Subcutaneous adipose tissue (tissue), 4 donors: ENCODE measurements around the gene COL16A1. TPM values are rescaled to one million over a fixed set of nuclear protein-coding genes. Genes with fewer than 3 reads are reported as not detected.

ENCODE experiments used
- total RNA-seq, 4 donors: library from RNA; depleted of rRNA; stranded (reverse); fragments of >200 nt; gene quantifications; one replicate each; pipeline ENCODE4 v1.1.0, GENCODE V29; 2016
- TF ChIP-seq, protein P1 (sequence below): fragments of 450-650 bp; IDR thresholded peaks from one replicate; pipeline ENCODE4 v1.5.1; 2016; ENCODE audit warnings: low read depth, mild to moderate bottlenecking, control low read depth, antibody characterized with exemption, moderate library complexity

Gene COL16A1
- total RNA-seq, 4 donors from 2014 or later = 24.0 to 79.1 (median 55.0) TPM

DNA sequence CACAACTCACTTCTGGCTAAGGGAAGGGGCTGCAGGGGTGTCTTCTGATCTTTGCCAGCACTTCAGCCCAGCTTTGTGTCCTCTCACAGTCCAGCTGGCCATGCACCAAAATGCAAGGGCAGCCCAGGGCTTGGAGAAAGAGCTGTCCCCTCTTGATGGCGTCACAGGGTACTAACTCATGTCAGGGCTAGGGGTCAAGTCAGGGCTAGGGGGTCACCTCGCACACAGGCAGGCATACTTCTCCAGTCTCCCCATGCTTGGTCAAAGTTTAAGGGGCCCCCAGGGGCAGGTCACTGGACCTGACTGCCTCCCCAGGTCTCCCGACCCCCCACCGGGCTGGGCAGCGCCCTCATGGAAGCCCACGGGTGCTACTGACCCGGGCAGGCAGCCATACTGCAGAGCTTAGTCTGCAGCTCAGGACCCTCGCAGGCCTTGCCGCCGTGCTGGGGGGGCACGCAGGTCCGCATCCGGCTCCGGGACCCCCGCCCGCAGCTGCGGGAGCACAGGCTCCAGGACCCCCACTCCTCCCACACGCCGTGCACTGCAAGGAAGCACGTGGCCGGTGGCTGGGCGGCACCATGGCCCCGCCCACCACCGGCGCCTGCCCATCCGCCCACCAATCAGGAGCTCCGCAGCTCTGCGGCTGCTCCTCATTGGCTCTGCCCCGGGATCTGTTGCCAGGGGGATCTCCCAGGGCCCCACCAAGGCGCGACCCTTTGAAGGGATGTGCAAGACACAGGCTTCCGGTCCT is 38.8 kb upstream of the COL16A1 start:
- TF ChIP-seq, protein P1, sequence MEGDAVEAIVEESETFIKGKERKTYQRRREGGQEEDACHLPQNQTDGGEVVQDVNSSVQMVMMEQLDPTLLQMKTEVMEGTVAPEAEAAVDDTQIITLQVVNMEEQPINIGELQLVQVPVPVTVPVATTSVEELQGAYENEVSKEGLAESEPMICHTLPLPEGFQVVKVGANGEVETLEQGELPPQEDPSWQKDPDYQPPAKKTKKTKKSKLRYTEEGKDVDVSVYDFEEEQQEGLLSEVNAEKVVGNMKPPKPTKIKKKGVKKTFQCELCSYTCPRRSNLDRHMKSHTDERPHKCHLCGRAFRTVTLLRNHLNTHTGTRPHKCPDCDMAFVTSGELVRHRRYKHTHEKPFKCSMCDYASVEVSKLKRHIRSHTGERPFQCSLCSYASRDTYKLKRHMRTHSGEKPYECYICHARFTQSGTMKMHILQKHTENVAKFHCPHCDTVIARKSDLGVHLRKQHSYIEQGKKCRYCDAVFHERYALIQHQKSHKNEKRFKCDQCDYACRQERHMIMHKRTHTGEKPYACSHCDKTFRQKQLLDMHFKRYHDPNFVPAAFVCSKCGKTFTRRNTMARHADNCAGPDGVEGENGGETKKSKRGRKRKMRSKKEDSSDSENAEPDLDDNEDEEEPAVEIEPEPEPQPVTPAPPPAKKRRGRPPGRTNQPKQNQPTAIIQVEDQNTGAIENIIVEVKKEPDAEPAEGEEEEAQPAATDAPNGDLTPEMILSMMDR = no peak

DNA sequence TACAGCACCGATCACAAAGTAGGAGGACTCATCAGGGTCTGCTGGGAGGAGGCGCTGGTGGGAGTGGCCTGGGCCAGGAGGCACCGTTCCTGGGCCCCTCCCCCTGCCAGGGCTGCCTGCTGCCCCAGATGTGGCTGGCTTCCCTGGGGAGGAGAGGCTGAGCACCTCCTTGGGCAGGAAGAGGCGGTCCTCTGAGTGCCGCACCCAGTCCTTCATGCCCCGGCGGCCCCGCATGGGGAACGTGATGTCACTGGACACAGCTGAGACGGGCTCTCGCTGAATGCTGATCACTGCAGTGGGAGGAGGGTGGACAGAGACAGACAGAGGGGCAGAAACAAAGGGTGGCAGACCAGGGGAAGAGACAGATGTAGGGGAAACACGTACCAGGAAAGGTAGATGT is 35.5 kb upstream of the COL16A1 start:
- TF ChIP-seq, protein P1 = no peak

DNA sequence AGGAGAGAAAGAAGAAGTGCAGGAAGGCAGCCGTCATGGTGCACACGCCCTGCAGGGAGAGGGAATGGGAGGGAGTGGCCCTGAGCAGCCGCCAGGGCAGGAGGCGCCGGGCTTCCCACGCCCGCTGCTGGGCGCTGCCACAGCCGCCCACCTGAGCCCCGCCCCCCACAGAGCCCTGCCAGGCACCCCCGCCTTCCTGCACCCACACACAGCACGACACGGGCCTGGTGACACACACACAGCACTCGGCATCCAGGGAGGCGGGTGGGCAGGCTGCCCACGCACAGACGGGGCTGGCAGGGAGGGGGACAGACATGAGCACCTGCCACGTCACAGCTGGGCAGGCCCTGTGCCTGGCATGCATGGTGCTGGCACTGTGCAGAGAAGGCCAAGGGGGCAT is 32.9 kb upstream of the COL16A1 start:
- TF ChIP-seq, protein P1 = no peak

DNA sequence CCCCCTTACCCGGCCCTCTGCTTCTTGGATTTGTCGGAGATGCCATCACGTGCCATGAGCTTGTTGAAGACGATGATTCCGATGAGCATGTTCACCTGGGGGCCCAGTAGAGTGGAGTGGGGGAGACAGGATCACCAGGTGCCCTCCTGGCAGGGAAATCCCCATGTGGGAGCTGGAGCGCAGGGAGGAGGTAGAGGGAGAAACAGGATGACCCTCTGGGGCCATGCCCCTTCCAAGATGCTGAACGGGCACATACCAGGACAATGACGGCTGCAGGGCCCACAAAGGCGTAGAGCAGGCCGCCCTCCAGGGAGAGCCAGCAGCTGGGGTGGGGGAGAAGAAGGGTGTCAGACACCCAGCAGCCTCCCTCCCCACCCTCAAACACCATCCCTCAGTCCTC is 31.8 kb upstream of the COL16A1 start:
- TF ChIP-seq, protein P1 = no peak

DNA sequence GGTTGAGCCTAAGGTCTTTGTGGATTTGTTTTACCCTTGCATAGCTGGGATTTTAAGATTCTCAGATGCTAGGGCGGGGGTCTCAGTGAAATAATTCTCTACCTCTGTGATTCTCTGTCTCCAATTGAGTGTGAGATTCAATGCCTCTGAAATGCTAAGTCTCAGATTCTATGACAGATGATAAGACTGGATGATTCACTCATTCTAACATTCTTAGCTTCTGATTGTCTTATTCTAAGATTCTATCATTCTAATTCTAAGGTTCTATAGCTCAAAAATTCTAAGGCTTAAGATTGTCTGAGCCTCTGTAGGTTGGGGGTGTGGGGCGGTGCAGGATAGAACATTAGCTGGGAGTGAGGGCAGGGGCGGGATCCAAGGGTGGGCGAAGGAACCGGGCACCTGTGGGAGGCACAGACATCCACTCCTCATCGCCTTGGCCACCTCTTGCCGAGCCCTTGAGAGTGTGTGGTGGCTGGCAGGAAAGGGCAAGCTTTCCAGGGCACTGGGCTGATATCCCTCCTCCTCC is 30.8 kb upstream of the COL16A1 start:
- TF ChIP-seq, protein P1 = no peak

DNA sequence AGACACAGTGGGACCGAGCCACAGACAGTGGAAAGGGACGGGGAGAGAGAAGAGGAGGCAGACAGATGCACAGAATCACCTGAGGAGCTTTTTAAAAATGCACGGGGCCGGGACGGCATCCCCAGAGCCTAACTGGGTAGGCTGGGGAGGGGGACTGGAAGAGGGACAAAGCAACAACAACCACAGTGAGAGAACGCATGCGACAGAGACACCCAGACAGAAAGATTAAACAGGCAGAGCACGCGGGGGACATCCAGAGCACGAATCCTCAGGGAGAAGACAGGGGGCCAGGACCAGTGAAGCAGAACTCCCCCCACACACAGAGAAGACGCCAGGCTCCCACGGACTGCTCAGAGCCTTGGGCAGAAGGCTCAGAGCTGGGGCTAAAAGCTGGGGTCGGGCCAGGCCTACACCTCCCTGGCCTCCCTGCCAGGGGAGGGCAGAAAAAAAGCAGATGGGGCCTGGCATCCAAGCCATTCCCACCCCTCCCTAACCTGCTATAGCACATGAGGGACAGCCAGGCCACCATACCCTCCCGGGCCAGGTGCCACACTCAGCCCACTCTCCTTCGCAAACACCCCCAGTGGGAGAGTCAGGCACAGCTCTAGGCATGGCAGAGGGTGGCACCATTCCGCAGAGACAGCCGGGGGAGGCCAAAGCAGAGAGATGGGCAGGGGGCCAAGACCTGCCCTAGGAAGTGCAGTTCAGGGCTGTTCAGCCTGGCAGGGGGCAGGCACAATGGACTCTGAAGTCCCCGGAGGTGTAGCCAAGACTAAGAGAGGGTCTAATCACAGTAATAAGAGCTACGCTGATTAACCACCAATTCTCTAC is 29.8 kb upstream of the COL16A1 start:
- TF ChIP-seq, protein P1 = no peak

DNA sequence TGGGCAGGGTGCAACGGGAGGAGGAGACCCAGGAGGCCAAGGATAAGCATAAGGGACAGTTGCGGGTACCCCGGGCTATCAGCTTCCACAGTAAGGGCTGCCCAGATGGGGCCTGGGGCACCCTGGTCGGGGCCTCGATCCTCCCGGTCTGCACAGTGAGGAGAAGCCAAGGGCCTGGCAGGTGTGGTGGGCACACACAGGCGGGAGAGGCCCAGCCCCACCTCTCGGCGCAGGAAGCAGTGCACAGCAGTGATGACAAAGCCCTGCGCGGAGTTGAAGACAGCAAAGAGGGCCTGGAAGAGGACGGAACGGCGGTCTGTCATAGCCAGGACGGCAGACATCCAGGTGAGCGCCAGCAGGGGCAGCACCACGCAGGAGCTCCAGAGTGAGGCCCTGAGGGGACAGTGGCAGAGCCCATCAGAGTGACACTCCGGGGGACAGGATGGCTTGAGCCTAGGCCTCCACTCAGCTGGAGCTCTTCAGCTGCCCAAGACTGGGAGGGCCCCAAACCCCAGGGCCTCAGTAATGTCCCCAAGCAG is 29.0 kb upstream of the COL16A1 start:
- TF ChIP-seq, protein P1 = no peak
